ENCODE data around the gene ELP6. TPM values are rescaled to one million over a fixed set of nuclear protein-coding genes. Genes with fewer than 3 reads are reported as not detected.

Gene ELP6
- total RNA-seq, 2 experiments from 2014 or later = 11.0 to 12.3 TPM

GRCh38 chr3:47478022-47478421 lies 35.5 kb downstream of the ELP6 start:
- Histone ChIP-seq H3K4me3 (ENCODE audit: low read length) (no peak overlapping the region), H3K9me3 (ENCODE audit: control insufficient read depth in 1 of 2, insufficient read depth in 1 of 2, low read length in 2 of 2) (no peaks in the 10 kb centered on the region), H3K27me3 (ENCODE audit: control insufficient read depth in 1 of 2, insufficient read depth in 2 of 2, low read length in 2 of 2) (no peaks in the 10 kb centered on the region), H3K36me3 (ENCODE audit: insufficient read depth, low read length) (peaks cover 3% of the 10 kb centered on the region), H3K27ac (ENCODE audit: low read depth in 1 of 2, low read length in 2 of 2) (no peak overlapping the region), H3K4me1 (ENCODE audit: insufficient read depth, low read length) (peaks cover 28% of the 10 kb centered on the region)
- no peak for DNase-seq
- intact Hi-C loops (cut with DNase I, micrococcal nuclease) = loop anchor here (5.0 kb wide), 4 partner anchors 34 to 1614 kb away; partner anchors contain the start of genes CCDC12 (in 1 of the 2), ELP6 (in 1 of the 2), NBEAL2 (in 1 of the 2) and QRICH1 (in 1 of the 2)
- TF ChIP-seq, protein P1, sequence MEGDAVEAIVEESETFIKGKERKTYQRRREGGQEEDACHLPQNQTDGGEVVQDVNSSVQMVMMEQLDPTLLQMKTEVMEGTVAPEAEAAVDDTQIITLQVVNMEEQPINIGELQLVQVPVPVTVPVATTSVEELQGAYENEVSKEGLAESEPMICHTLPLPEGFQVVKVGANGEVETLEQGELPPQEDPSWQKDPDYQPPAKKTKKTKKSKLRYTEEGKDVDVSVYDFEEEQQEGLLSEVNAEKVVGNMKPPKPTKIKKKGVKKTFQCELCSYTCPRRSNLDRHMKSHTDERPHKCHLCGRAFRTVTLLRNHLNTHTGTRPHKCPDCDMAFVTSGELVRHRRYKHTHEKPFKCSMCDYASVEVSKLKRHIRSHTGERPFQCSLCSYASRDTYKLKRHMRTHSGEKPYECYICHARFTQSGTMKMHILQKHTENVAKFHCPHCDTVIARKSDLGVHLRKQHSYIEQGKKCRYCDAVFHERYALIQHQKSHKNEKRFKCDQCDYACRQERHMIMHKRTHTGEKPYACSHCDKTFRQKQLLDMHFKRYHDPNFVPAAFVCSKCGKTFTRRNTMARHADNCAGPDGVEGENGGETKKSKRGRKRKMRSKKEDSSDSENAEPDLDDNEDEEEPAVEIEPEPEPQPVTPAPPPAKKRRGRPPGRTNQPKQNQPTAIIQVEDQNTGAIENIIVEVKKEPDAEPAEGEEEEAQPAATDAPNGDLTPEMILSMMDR (IDR thresholded peaks at IDR 0.05) = no peak
- ATAC-seq (ENCODE audit: poor library complexity) = no peak
- H3K9me3 Mint-ChIP-seq = no peaks in the 10 kb centered on the region
- no peak overlapping the region for H3K27ac Mint-ChIP-seq
- CTCF ChIA-PET = interaction anchor here (0.5 to 5.2 kb wide), 2 partner anchors 24 to 57 kb away, joined by 3 to 51 read pairs; no protein-coding TSS in a partner anchor
- peak overlapping the region; percentile 51 for H3K4me3 Mint-ChIP-seq
- POLR2A ChIA-PET = interaction anchor here (0.6 kb wide), 1 partner anchor 57 kb away, joined by 3 read pairs; no protein-coding TSS in a partner anchor
- no peaks in the 10 kb centered on the region for H3K27me3 Mint-ChIP-seq
- peaks cover 11% of the 10 kb centered on the region for H3K36me3 Mint-ChIP-seq (ENCODE audit: low read depth)
- H3K4me1 Mint-ChIP-seq (ENCODE audit: low read depth) = peaks cover 33% of the 10 kb centered on the region

- no peaks in the 10 kb centered on the region for H3K9me3 Mint-ChIP-seq
- Histone ChIP-seq H3K9me3 (ENCODE audit: control insufficient read depth in 1 of 2, insufficient read depth in 1 of 2, low read length in 2 of 2) (no peaks in the 10 kb centered on the region), H3K4me1 (ENCODE audit: insufficient read depth, low read length) (peaks cover 28% of the 10 kb centered on the region), H3K27me3 (ENCODE audit: control insufficient read depth in 1 of 2, insufficient read depth in 2 of 2, low read length in 2 of 2) (no peaks in the 10 kb centered on the region), H3K4me3 (ENCODE audit: low read length) (peak overlapping the region; percentile 68), H3K36me3 (ENCODE audit: insufficient read depth, low read length) (peaks cover 3% of the 10 kb centered on the region), H3K27ac (ENCODE audit: low read depth in 1 of 2, low read length in 2 of 2) (no peak overlapping the region)
- peaks cover 11% of the 10 kb centered on the region for H3K36me3 Mint-ChIP-seq (ENCODE audit: low read depth)
- peak in 1 of 14 experiments; percentile 33 for DNase-seq
- peak overlapping the region; percentile 89 for H3K27ac Mint-ChIP-seq
- no peaks in the 10 kb centered on the region for H3K27me3 Mint-ChIP-seq
- peak overlapping the region; percentile 99 for H3K4me3 Mint-ChIP-seq
- H3K4me1 Mint-ChIP-seq (ENCODE audit: low read depth) = peaks cover 38% of the 10 kb centered on the region
- intact Hi-C loops (cut with DNase I, micrococcal nuclease) = loop anchor here (1.0 to 5.0 kb wide), 6 partner anchors 34 to 1616 kb away; partner anchors contain the start of genes CCDC12 (in 1 of the 2), ELP6 (in 1 of the 2), NBEAL2 (in 1 of the 2) and PTPN23 (in 1 of the 2)
- ATAC-seq (ENCODE audit: poor library complexity) = no peak
- TF ChIP-seq, protein P1 (IDR thresholded peaks at IDR 0.05) = no peak
- CTCF ChIA-PET = interaction anchor here (0.9 to 5.2 kb wide), 6 partner anchors 10 to 312 kb away, joined by 3 to 51 read pairs (median 4); no protein-coding TSS in a partner anchor
- POLR2A ChIA-PET = interaction anchor here (0.6 to 2.6 kb wide), 2 partner anchors 55 to 1533 kb away, joined by 4 to 16 read pairs; no protein-coding TSS in a partner anchor
Measured at GRCh38 chr3:47476644-47477199, 36.8 kb downstream of the ELP6 start.

DNA sequence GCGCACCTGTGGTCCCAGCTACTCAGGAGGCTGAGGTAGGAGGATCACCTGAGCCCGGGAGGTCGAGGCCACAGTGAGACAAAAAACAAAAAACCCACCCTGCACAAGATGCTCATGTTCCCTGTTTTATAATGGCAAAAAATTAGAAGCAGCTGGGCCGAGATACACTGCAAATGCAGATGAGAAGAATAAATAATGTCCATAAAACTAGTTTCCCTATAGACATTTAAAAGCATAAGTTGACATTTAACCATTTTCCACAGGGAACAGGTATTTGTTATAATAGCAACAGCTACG lies 37.2 kb downstream of the ELP6 start:
- DNase-seq (no peak), ATAC-seq (ENCODE audit: poor library complexity) (peak; percentile 2)
- H3K9me3 Mint-ChIP-seq = no peaks in the 10 kb centered on the region
- Histone ChIP-seq H3K9me3 (ENCODE audit: control insufficient read depth in 1 of 2, insufficient read depth in 1 of 2, low read length in 2 of 2) (no peaks in the 10 kb centered on the region), H3K4me1 (ENCODE audit: insufficient read depth, low read length) (peaks cover 28% of the 10 kb centered on the region), H3K36me3 (ENCODE audit: insufficient read depth, low read length) (peaks cover 3% of the 10 kb centered on the region), H3K27ac (ENCODE audit: low read depth in 1 of 2, low read length in 2 of 2) (peak overlapping the region; percentile 46 to 73), H3K27me3 (ENCODE audit: control insufficient read depth in 1 of 2, insufficient read depth in 2 of 2, low read length in 2 of 2) (no peaks in the 10 kb centered on the region), H3K4me3 (ENCODE audit: low read length) (peak overlapping the region; percentile 68)
- peak overlapping the region; percentile 99 for H3K4me3 Mint-ChIP-seq
- H3K27me3 Mint-ChIP-seq = no peaks in the 10 kb centered on the region
- ChIA-PET POLR2A (interaction anchor here (0.6 to 2.6 kb wide), 3 partner anchors 55 to 1533 kb away, joined by 4 to 16 read pairs (median 8); partner anchors contain the start of gene PTPN23), CTCF (interaction anchor here (0.9 to 5.2 kb wide), 6 partner anchors 11 to 313 kb away, joined by 3 to 51 read pairs (median 4); no protein-coding TSS in a partner anchor)
- intact Hi-C loops (cut with DNase I, micrococcal nuclease) = loop anchor here (1.0 to 5.0 kb wide), 6 partner anchors 34 to 1616 kb away; partner anchors contain the start of genes CCDC12 (in 1 of the 2), ELP6 (in 1 of the 2), NBEAL2 (in 1 of the 2) and PTPN23 (in 1 of the 2)
- peaks cover 11% of the 10 kb centered on the region for H3K36me3 Mint-ChIP-seq (ENCODE audit: low read depth)
- H3K27ac Mint-ChIP-seq = peak overlapping the region; percentile 89
- TF ChIP-seq, protein P1 (IDR thresholded peaks at IDR 0.05) = no peak
- peaks cover 40% of the 10 kb centered on the region for H3K4me1 Mint-ChIP-seq (ENCODE audit: low read depth)

All from CD4-positive, alpha-beta T cell (primary cell).